Brain pericyte (primary cell): Measurements from ENCODE around the gene FAM20A.
"Not testable (repeated sequence)": the region's sequence is repeated elsewhere in the genome, so short reads cannot be mapped to it uniquely, and the experiment has no call there.

Experiments used
- DNase-seq: peaks from one replicate; pipeline ENCODE4 v3.0.0-alpha.2; 2012; ENCODE audit warnings: low read depth, low spot score

Gene FAM20A

DNA sequence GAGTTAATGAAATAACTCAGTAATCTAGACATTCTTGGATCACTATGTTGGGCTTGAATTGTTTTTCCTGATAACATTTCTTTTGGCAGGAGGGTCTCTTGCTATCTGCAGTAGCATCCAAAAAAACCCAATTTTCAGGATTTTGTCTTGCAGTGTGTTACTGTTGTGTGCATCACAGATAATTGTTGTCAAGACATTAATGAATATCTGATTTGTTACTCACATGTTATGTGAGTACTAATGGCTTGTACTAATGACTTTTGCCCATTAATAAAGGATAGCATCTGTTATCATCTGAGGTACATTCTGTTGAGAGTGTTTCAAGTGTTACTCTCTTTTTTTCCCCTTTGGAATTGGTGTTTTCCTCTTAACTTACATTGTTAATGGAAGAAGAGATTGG lies 78.9 kb downstream of the FAM20A start:
- no peak for DNase-seq

DNA sequence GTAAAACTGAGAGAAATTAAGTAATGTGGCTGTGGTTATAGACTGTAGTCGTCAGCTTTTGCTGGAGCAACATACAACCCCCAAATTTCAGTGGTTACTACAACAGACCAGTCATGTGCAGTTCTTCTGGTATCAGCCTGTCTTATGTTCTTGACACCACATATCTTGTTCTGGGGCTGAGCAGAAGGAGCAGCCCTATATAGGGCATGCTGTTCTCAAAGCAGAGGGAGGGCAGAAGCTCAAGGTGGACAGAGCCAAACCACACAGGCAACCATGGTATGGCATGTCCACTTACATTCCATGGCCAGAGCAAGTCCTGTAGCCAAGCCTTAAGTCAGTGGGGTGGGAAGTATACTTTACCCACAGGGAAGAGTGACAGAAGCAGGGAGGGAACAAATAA lies 81.3 kb downstream of the FAM20A start:
- no peak for DNase-seq

- not testable (repeated sequence) for DNase-seq
Measured at GRCh38 chr17:68519051-68519450, 82.1 kb downstream of the FAM20A start.

DNA sequence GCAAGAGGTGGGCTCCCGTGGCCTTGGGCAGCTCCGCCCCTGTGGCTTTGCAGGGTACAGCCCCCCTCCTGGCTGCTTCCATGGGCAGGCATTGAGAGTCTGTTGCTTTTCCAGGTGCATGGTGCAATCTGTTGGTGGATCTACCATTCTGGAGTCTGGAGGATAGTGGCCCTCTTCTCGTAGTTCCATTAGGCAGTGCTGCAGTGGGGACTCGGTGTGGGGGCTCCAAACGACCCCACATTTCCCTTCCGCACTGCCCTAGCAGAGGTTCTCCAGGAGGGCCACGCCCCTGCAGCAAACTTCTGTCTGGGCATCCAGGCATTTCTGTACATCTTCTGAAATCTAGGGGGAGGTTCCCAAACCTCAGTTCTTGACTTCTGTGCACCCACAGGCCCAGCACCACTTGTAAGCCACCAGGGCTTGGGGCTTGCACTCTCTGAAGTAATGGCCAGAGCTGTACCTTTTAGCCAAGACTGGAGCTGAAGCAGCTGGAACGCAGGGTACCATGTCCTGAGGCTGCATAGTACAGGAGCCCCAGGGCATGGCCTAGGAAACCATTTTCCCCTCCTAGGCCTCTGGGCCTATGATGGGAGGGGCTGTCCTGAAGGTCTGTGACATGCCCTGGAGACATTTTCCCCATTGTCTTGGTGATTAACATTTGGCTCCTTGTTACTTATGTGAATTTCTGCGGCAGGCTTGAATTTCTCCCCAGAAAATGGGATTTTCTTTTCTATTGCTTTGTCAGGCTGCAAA lies 82.9 kb downstream of the FAM20A start:
- no peak for DNase-seq

DNA sequence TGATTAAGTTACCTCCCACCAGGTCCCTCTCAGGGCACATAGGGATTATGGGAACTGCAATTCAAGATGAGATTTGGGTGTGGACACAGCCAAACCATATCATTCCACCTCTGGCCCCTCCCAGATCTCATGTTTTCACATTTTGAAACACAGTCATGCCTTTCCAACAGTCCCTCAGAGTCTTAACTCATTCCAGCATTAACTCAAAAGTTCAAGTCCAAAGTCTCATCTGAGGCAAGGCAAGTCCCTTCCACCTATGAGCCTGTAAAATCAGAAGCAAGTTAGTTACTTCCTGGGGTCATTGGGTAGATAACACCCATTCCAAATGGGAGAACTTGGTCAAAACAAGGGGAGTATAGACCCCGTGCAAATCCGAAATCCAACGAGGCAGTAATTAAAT lies 83.6 kb downstream of the FAM20A start:
- DNase-seq: not testable (repeated sequence)

- DNase-seq: no peak
Measured at GRCh38 chr17:68516732-68517131, 84.4 kb downstream of the FAM20A start.

DNA sequence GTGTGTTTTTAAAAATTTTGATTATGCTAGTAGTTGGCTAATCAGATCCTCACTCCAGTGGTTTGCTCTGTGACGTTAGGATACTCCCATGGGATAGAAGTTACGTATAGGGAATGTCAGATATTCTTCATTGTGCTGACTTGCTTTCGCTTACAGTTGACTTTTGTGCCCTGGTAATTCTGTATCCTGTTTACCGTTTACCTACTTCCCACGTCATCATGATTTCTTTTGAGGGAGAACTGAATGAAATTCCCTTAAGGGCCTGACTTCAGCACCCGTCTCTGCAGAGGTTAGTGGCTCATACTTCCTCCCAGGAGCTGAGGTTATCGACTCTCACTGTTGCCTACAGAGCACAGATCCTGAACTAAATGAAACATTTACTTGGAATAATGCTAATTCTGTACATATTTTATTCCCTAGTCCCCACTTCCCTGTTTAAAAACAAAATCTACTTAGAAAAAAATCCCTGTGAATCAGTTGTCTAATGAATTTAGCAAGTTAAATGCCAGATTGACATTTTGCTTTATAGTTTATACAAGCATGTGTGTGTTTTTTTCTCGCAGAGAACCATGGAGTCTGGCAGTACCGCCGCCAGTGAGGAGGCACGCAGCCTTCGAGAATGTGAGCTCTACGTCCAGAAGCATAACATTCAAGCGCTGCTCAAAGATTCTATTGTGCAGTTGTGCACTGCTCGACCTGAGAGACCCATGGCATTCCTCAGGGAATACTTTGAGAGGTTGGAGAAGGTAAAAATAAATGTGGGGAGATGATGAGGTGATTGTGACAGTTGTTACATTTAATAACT lies 86.1 kb downstream of the FAM20A start:
- peak; percentile 81 for DNase-seq

DNA sequence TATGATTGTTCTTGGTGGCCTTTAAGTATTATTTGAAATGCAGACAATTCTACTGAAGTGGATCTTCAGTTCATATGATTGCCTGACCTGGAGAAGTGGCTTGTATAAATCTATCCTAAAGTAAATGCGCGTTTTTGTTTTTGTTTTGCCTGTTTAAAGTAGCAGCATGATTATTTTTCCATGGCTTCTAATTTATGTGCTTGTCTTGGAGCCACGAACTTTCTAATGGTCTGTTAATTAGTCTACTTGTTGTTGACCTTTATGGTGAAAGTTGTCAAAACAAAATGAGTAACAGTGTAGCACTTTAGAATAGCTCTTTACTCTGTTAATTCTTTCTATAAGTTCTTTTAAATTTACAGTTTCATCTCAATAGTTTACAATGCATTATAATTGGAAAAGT lies 87.2 kb downstream of the FAM20A start:
- DNase-seq: no peak

DNA sequence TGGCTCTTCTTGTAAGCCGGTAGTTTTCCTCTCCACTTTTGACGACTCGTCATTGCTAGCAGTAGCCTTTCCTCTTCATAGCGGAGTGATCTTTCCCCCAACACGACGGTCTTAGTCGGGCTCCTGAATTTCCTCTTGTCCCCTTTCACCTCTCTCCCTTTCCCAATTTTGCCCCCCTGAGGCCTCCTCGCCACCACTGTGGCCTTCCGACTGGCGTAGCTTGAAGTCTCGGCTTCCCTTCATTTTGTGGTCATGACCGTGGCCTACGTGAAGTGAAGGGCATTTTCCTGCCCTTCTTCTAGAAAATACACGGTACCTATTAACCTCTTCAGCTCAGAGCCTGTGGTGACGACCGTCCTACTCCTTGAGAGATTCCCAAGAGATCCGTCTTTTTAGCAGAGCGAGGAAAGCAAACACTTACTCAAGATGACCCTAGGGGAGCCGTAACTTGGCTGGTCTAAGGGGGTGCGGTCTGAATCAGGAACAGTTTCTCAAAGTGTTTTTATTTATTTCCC lies 88.2 kb downstream of the FAM20A start:
- DNase-seq: no peak

DNA sequence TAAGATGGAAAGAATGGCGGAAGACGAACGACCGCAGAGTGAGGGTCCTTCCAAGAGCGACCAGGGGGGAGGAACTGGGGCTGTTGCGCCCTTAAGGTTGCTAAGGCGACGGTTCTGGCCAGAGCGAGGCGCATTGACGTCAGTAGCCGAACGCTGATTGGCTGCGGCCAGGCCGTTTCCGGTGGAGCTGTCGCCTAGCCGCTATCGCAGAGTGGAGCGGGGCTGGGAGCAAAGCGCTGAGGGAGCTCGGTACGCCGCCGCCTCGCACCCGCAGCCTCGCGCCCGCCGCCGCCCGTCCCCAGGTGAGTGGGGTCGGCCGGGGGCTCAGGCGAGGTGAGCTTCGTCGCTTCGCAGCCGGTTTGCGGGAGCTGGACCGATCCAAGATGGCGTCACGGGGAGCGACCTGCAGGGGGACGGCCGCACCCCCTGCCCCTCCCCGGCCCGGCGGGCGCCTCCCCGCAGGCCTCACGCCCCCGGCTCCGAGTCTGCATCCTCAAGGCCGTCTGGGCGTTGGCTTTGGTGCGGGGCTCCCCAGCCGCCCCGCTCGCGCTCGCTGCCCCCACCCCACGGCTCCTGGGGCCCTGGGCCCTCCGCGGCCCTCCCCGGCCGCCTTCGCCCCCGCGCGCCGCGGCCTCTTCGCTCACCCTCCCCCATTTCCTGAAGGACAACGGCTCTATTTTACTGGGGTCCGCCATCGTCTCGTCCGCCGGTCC lies 88.8 kb downstream of the FAM20A start, which contains the start of gene PRKAR1A:
TSS of gene PRKAR1A (plus strand) at position 184 of the 713 bp plus-strand sequence. CDS start 2,970 bp downstream, outside the sequence.
- peak; percentile 84 for DNase-seq

GRCh38 chr17:68511671-68512246 lies 89.4 kb downstream of the FAM20A start:
- DNase-seq: peak; percentile 50

- no peak for DNase-seq
Measured at GRCh38 chr17:68511254-68511670, 89.9 kb downstream of the FAM20A start.

GRCh38 chr17:68509141-68510057 lies 91.8 kb downstream of the FAM20A start:
- DNase-seq: no peak

DNA sequence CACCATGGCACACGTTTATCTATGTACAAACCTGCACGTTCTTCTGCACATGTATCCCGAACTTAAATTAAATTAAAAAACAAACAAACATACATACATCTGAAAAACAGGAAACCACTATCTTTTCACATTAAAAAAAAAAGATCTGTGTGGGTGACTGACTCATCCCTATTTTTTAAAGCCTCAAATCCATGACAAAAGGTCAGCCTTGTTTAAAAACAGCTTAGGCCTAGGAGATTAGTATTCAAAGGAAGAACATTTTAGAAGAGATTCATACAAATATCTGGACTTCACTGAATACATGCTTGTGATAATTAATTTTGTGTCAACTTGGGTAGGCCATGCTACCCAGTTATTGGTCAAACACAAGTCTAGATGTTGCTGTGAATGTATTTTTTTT lies 93.6 kb downstream of the FAM20A start:
- no peak for DNase-seq

DNA sequence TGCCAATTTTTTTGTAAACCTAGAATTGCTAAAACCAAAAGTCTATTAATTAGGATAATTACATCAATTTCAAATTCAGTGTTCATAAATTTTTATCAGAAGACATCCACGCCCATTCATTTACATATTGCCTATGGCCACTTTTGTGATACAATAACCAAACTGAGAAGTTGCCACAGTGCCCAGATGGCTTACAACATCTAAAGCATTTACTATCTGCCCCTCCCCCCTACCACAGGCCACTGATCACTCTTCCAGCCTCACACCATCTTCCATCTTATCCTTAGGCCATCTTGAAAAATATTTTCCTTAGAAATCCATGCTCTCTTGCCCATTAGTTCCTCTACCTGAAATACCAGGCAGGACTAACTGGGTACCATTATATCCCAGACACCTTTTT lies 95.2 kb downstream of the FAM20A start:
- no peak for DNase-seq

DNA sequence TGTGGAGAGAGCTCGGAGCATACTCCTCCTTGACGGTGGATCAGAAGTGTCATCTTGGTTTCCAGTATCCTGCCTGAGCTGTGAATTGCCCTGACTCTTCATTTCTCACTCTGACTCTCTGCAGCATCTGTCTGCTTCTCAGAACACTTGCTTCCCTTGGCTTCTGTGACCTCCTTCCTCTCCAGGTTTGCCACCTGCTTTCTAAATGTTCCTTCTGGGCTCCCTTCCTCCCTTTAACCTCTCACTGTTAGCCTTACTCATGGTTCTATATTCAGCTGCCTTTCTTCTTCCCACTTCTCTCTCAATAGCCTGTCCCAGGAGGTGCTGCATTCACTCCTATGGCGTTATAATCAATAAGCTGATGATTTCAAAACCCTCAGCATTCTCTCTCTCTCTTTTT lies 100.1 kb downstream of the FAM20A start:
- DNase-seq: no peak

- DNase-seq: no peak
Measured at GRCh38 chr17:68499587-68499986, 101.6 kb downstream of the FAM20A start.

DNA sequence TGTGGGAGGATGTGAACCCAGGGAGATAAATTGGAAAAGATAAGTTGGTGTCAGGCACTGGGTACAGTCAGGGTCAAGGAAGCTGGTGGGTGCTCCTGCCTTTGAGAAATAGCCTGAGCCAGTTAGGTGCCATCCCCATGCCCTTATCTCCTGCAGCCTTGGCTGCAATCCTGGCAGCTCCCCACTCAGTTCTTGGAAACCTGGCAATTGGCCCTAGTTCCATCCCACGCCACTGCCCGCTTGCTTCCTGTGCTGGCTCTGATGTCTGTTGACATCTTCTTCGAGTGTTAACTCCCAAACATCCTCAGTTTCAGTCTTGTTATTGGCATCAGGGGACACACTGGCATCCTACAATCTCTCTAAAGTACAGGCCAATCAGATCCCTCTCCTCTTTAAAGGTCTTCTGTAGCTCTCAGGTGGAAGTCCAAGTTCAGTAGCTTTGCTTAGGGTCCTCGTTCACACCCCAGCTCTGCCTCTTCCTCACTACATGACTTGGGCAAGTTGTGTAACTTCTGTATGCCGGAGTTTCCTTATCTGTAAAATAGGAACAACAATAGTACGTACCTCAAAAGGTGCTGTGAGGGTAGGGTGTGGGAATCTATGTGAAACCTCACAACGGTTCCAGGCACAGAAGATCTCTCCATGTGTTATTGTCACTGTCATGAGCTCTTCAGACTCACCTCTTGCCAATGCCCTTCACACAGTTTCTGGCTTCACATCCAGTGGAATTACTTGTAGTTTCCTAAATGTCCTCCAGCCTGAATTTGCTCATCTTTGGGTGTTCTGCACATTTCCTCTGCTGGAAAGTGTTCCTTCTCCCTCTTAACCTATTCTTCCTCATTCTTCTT lies 102.5 kb downstream of the FAM20A start:
- DNase-seq: no peak

- no peak for DNase-seq
Measured at GRCh38 chr17:68497885-68498319, 103.3 kb downstream of the FAM20A start.

DNA sequence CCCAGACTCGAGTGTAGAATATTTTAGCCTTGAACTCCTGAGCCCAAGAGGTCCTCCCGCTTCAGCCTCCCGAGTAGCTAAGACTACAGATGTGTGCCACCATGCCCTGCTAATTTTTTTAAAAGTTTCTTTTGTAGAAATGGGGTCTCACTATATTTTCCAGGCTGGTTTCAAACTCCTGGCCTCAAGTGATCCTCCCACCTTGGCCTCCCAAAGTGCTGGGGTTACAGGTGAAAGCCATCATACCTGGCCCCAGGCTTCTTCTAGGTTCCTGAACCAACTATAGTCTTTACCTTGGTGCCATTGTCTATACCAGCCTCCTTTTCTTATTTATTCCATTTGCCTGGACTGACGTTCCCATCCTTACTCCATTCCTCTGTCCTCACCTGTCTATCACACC lies 106.1 kb downstream of the FAM20A start:
- no peak for DNase-seq
